ENCODE data around the gene DPM3.
"Not testable (repeated sequence)": the region's sequence is repeated elsewhere in the genome, so short reads cannot be mapped to it uniquely, and the experiment has no call there.

The DPM3 gene

GRCh38 chr1:155127105-155127966, 13.0 kb downstream of the DPM3 start, which contains the start of gene EFNA1:
Gene EFNA1, plus strand, starts transcription at chr1:155127876. Its CDS starts 102 bp downstream, at chr1:155127978.
- H3K9me3 Mint-ChIP-seq (ENCODE audit: low read depth) = no peaks in the 10 kb centered on the region
- no peaks in the 10 kb centered on the region for H3K36me3 Mint-ChIP-seq
- peak within 1 kb of the TSS; percentile 90 for H3K4me3 Mint-ChIP-seq
- no peaks in the 10 kb centered on the region for H3K27me3 Mint-ChIP-seq
- H3K4me1 Mint-ChIP-seq (ENCODE audit: low read depth) = peaks cover 33% of the 10 kb centered on the region
- peak within 1 kb of the TSS; percentile 58 for H3K27ac Mint-ChIP-seq

- Mint-ChIP-seq H3K9me3 (ENCODE audit: low read depth) (no peaks in the 10 kb centered on the region), H3K4me1 (ENCODE audit: low read depth) (peaks cover 33% of the 10 kb centered on the region), H3K27ac (peak overlapping the region; percentile 0), H3K27me3 (no peaks in the 10 kb centered on the region), H3K4me3 (peak overlapping the region; percentile 90), H3K36me3 (no peaks in the 10 kb centered on the region)
Measured at GRCh38 chr1:155126556-155127104, 13.7 kb downstream of the DPM3 start.

- Mint-ChIP-seq H3K4me1 (ENCODE audit: low read depth) (peaks cover 33% of the 10 kb centered on the region), H3K4me3 (peak overlapping the region; percentile 51), H3K9me3 (ENCODE audit: low read depth) (no peaks in the 10 kb centered on the region), H3K27me3 (no peaks in the 10 kb centered on the region), H3K36me3 (no peaks in the 10 kb centered on the region), H3K27ac (no peak overlapping the region)
Measured at GRCh38 chr1:155125946-155126555, 14.3 kb downstream of the DPM3 start.

GRCh38 chr1:155125511-155125945, 14.8 kb downstream of the DPM3 start:
- H3K27me3 Mint-ChIP-seq = no peaks in the 10 kb centered on the region
- peaks cover 31% of the 10 kb centered on the region for H3K4me1 Mint-ChIP-seq (ENCODE audit: low read depth)
- H3K36me3 Mint-ChIP-seq = no peaks in the 10 kb centered on the region
- H3K9me3 Mint-ChIP-seq (ENCODE audit: low read depth) = no peaks in the 10 kb centered on the region
- H3K27ac Mint-ChIP-seq = no peak overlapping the region
- peak overlapping the region; percentile 51 for H3K4me3 Mint-ChIP-seq

GRCh38 chr1:155124503-155125463, 15.5 kb downstream of the DPM3 start:
- Mint-ChIP-seq H3K4me3 (no peak overlapping the region), H3K27me3 (no peaks in the 10 kb centered on the region)

GRCh38 chr1:155123801-155124200, 16.5 kb downstream of the DPM3 start:
- H3K27me3 Mint-ChIP-seq = no peaks in the 10 kb centered on the region
- no peak overlapping the region for H3K27ac Mint-ChIP-seq
- peaks cover 18% of the 10 kb centered on the region for H3K4me1 Mint-ChIP-seq (ENCODE audit: low read depth)
- H3K4me3 Mint-ChIP-seq = no peak overlapping the region
- no peaks in the 10 kb centered on the region for H3K9me3 Mint-ChIP-seq (ENCODE audit: low read depth)
- no peaks in the 10 kb centered on the region for H3K36me3 Mint-ChIP-seq

More at GRCh38 chr1:155124503-155125463, 15.5 kb downstream of the DPM3 start:
- H3K27ac Mint-ChIP-seq = no peak overlapping the region
- no peaks in the 10 kb centered on the region for H3K9me3 Mint-ChIP-seq (ENCODE audit: low read depth)
- H3K36me3 Mint-ChIP-seq = no peaks in the 10 kb centered on the region
- peaks cover 27% of the 10 kb centered on the region for H3K4me1 Mint-ChIP-seq (ENCODE audit: low read depth)

- H3K9me3 Mint-ChIP-seq (ENCODE audit: low read depth) = no peaks in the 10 kb centered on the region
- H3K36me3 Mint-ChIP-seq = no peaks in the 10 kb centered on the region
- H3K27ac Mint-ChIP-seq = no peak overlapping the region
- H3K4me1 Mint-ChIP-seq (ENCODE audit: low read depth) = peaks cover 8% of the 10 kb centered on the region
- H3K4me3 Mint-ChIP-seq = no peak overlapping the region
- H3K27me3 Mint-ChIP-seq = no peaks in the 10 kb centered on the region
Measured at GRCh38 chr1:155122308-155122707, 18.0 kb downstream of the DPM3 start.

- Mint-ChIP-seq H3K9me3 (ENCODE audit: low read depth) (no peaks in the 10 kb centered on the region), H3K27ac (no peak overlapping the region), H3K27me3 (no peaks in the 10 kb centered on the region), H3K4me3 (no peak overlapping the region), H3K36me3 (no peaks in the 10 kb centered on the region), H3K4me1 (ENCODE audit: low read depth) (peaks cover 2% of the 10 kb centered on the region)
Measured at GRCh38 chr1:155121249-155121648, 19.1 kb downstream of the DPM3 start.

GRCh38 chr1:155120253-155120652, 20.1 kb downstream of the DPM3 start:
- Mint-ChIP-seq H3K27ac (no peak overlapping the region), H3K27me3 (no peaks in the 10 kb centered on the region), H3K36me3 (no peaks in the 10 kb centered on the region), H3K9me3 (ENCODE audit: low read depth) (no peaks in the 10 kb centered on the region), H3K4me1 (ENCODE audit: low read depth) (no peaks in the 10 kb centered on the region), H3K4me3 (no peak overlapping the region)

GRCh38 chr1:155118090-155118489, 22.2 kb downstream of the DPM3 start:
- not testable (repeated sequence) for H3K4me3 Mint-ChIP-seq; H3K9me3 Mint-ChIP-seq (ENCODE audit: low read depth); H3K36me3 Mint-ChIP-seq; H3K27me3 Mint-ChIP-seq; H3K4me1 Mint-ChIP-seq (ENCODE audit: low read depth); H3K27ac Mint-ChIP-seq

- H3K4me3 Mint-ChIP-seq = no peak overlapping the region
- H3K9me3 Mint-ChIP-seq (ENCODE audit: low read depth) = no peaks in the 10 kb centered on the region
- no peaks in the 10 kb centered on the region for H3K4me1 Mint-ChIP-seq (ENCODE audit: low read depth)
- H3K27ac Mint-ChIP-seq = no peak overlapping the region
- H3K27me3 Mint-ChIP-seq = no peaks in the 10 kb centered on the region
- no peaks in the 10 kb centered on the region for H3K36me3 Mint-ChIP-seq
Measured at GRCh38 chr1:155117610-155118009, 22.7 kb downstream of the DPM3 start.

- H3K27ac Mint-ChIP-seq = no peak overlapping the region
- H3K9me3 Mint-ChIP-seq (ENCODE audit: low read depth) = no peaks in the 10 kb centered on the region
- H3K4me1 Mint-ChIP-seq (ENCODE audit: low read depth) = no peaks in the 10 kb centered on the region
- no peaks in the 10 kb centered on the region for H3K36me3 Mint-ChIP-seq
- no peaks in the 10 kb centered on the region for H3K27me3 Mint-ChIP-seq
- H3K4me3 Mint-ChIP-seq = no peak overlapping the region
Measured at GRCh38 chr1:155116113-155116764, 24.1 kb downstream of the DPM3 start.

GRCh38 chr1:155113450-155113980, 26.8 kb downstream of the DPM3 start:
- Mint-ChIP-seq H3K9me3 (ENCODE audit: low read depth) (no peaks in the 10 kb centered on the region), H3K4me1 (ENCODE audit: low read depth) (no peaks in the 10 kb centered on the region), H3K36me3 (no peaks in the 10 kb centered on the region), H3K4me3 (no peak overlapping the region), H3K27me3 (no peaks in the 10 kb centered on the region), H3K27ac (no peak overlapping the region)

GRCh38 chr1:155110826-155111225, 29.5 kb downstream of the DPM3 start:
- Mint-ChIP-seq H3K27ac (no peak overlapping the region), H3K36me3 (no peaks in the 10 kb centered on the region), H3K27me3 (no peaks in the 10 kb centered on the region), H3K4me1 (ENCODE audit: low read depth) (no peaks in the 10 kb centered on the region), H3K4me3 (no peak overlapping the region), H3K9me3 (ENCODE audit: low read depth) (no peaks in the 10 kb centered on the region)
